Esophagus squamous epithelium (tissue), 4 donors: Measurements from ENCODE around the gene TMEFF2.

ENCODE experiments used
- CTCF ChIP-seq, 6 experiments: fragments of 450-650 bp in 4 of 6; fragments of 200-600 bp in 2 of 6; sonication (generic) in 2 of 6; IDR thresholded peaks; one replicate each; pipeline ENCODE4 v1.5.1; 2016 to 2019; ENCODE audit warnings: antibody characterized with exemption in 6 of 6, mild to moderate bottlenecking in 4 of 6, moderate library complexity in 4 of 6
- POLR2A ChIP-seq, 4 donors: fragments of 450-650 bp; IDR thresholded peaks; one replicate each; pipeline ENCODE4 v1.6.1; 2017; ENCODE audit warnings: antibody characterized with exemption in 4 of 4, mild to moderate bottlenecking in 4 of 4, moderate library complexity in 3 of 4

DNA sequence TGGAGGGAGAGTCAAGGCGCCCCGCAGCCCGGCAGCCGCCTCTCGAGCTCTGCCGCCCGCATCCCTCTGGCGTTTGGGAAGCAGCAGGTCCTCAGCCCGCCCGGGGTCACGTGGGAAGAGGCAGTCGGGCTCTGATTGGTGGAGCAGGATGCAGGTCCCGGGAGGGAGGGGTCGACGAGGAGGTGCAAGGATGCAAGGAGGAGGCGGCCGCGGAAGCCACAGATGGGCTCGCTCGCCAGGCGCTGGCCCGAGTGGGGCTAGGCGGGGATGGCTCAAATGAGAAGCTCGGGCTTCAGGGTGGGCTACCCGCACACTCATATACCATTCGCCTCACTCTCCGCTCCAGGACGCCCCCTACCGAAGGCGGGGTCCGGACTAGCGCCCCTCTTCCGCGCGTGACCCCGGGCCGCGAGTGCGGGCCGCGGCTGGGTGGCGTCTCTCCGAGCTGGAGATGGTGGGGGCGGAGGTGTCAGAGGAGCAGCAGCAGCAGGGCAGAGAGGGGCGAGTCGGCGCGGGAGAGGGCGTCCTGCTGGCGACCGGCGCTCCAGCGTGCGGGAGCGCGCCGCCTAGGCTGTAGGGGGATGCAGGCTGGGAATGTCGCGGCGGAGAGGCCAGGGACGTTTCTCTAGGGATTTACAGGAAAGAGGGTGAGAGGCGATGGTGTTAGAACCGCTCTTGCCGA, at the start of gene TMEFF2:
- TF ChIP-seq CTCF (IDR thresholded peaks at IDR 0.05) (no peak), POLR2A (IDR thresholded peaks at IDR 0.05) (no peak)
